Measurements from ENCODE around the gene AVEN. TPM values are rescaled to one million over a fixed set of nuclear protein-coding genes. Genes with fewer than 3 reads are reported as not detected.
"Not testable (repeated sequence)": the region's sequence is repeated elsewhere in the genome, so short reads cannot be mapped to it uniquely, and the experiment has no call there.

The AVEN gene
- total RNA-seq, 1 donor from 2014 or later, result 69.2 TPM

GRCh38 chr15:34043391-34043790 is 4.4 kb upstream of the AVEN start:
- peak; percentile 43 for DNase-seq (ENCODE audit: low read depth)

GRCh38 chr15:34039790-34040113 is 748 bp upstream of the AVEN start:
- DNase-seq (ENCODE audit: low read depth), result no peak

- DNase-seq (ENCODE audit: low read depth), result peak; percentile 83
These were observed 757 bp downstream of the AVEN start for GRCh38 chr15:34038023-34038870.

GRCh38 chr15:34031987-34032760 is 6.8 kb downstream of the AVEN start:
- DNase-seq (ENCODE audit: low read depth), result no peak

GRCh38 chr15:34027606-34028005 is 11.4 kb downstream of the AVEN start:
- no peak for DNase-seq (ENCODE audit: low read depth)

- no peak for DNase-seq (ENCODE audit: low read depth)
These were observed 13.8 kb downstream of the AVEN start for GRCh38 chr15:34025252-34025651.

GRCh38 chr15:34023907-34024306 is 15.1 kb downstream of the AVEN start:
- no peak for DNase-seq (ENCODE audit: low read depth)

- DNase-seq (ENCODE audit: low read depth), result no peak
These were observed 19.5 kb downstream of the AVEN start for GRCh38 chr15:34019369-34019990.

GRCh38 chr15:34018738-34019137 is 20.3 kb downstream of the AVEN start:
- not testable (repeated sequence) for DNase-seq (ENCODE audit: low read depth)

- DNase-seq (ENCODE audit: low read depth), result no peak
These were observed 20.9 kb downstream of the AVEN start for GRCh38 chr15:34018021-34018645.

GRCh38 chr15:34014556-34014955 is 24.4 kb downstream of the AVEN start:
- peak; percentile 66 for DNase-seq (ENCODE audit: low read depth)

GRCh38 chr15:34013746-34014145 is 25.3 kb downstream of the AVEN start:
- DNase-seq (ENCODE audit: low read depth), result peak; percentile 92

- no peak for DNase-seq (ENCODE audit: low read depth)
These were observed 26.5 kb downstream of the AVEN start for GRCh38 chr15:34012461-34013028.

- peak; percentile 95 for DNase-seq (ENCODE audit: low read depth)
These were observed 27.5 kb downstream of the AVEN start for GRCh38 chr15:34011481-34011880.

GRCh38 chr15:34010921-34011320 is 28.1 kb downstream of the AVEN start:
- no peak for DNase-seq (ENCODE audit: low read depth)

- DNase-seq (ENCODE audit: low read depth), result peak; percentile 60
These were observed 29.3 kb downstream of the AVEN start for GRCh38 chr15:34009656-34010055.

GRCh38 chr15:34006381-34006780 is 32.6 kb downstream of the AVEN start:
- no peak for DNase-seq (ENCODE audit: low read depth)

- DNase-seq (ENCODE audit: low read depth), result no peak
These were observed 37.5 kb downstream of the AVEN start for GRCh38 chr15:34001536-34001935.

GRCh38 chr15:33995666-33996065 is 43.3 kb downstream of the AVEN start:
- DNase-seq (ENCODE audit: low read depth), result not testable (repeated sequence)

- peak; percentile 36 for DNase-seq (ENCODE audit: low read depth)
These were observed 44.9 kb downstream of the AVEN start for GRCh38 chr15:33994005-33994615.

- DNase-seq (ENCODE audit: low read depth), result peak; percentile 41
These were observed 50.6 kb downstream of the AVEN start for GRCh38 chr15:33988384-33988783.

Measured in myocyte (in vitro differentiated cells).